GM18520 (cell line): Measurements from ENCODE around the gene HYI.

Experiments used
- ATAC-seq: cut with Tn5 transposase; IDR thresholded peaks from one replicate; pipeline ENCODE4 v1.9.1; 2021; ENCODE audit not compliant: unreplicated experiment

Gene HYI

GRCh38 chr1:43445606-43446387 lies 7.9 kb downstream of the HYI start:
- no peak for ATAC-seq

GRCh38 chr1:43444836-43445235 lies 8.9 kb downstream of the HYI start:
- no peak for ATAC-seq

GRCh38 chr1:43444151-43444828 lies 9.4 kb downstream of the HYI start:
- ATAC-seq, result no peak

GRCh38 chr1:43443197-43443946 lies 10.4 kb downstream of the HYI start:
- ATAC-seq, result no peak

GRCh38 chr1:43442756-43443155 lies 11.0 kb downstream of the HYI start:
- no peak for ATAC-seq

- ATAC-seq, result no peak
These were observed 11.7 kb downstream of the HYI start for GRCh38 chr1:43441894-43442637.

- ATAC-seq, result no peak
These were observed 12.4 kb downstream of the HYI start for GRCh38 chr1:43441166-43441893.

- ATAC-seq, result no peak
These were observed 13.4 kb downstream of the HYI start for GRCh38 chr1:43440358-43440757.

GRCh38 chr1:43439781-43440180 lies 13.9 kb downstream of the HYI start:
- ATAC-seq, result no peak

- no peak for ATAC-seq
These were observed 14.7 kb downstream of the HYI start for GRCh38 chr1:43438953-43439581.

GRCh38 chr1:43438576-43438952 lies 15.2 kb downstream of the HYI start:
- no peak for ATAC-seq

GRCh38 chr1:43438006-43438405 lies 15.7 kb downstream of the HYI start:
- ATAC-seq, result no peak

- ATAC-seq, result no peak
These were observed 16.4 kb downstream of the HYI start for GRCh38 chr1:43437031-43437973.

GRCh38 chr1:43436371-43436770 lies 17.4 kb downstream of the HYI start:
- ATAC-seq, result no peak

- ATAC-seq, result no peak
These were observed 18.3 kb downstream of the HYI start for GRCh38 chr1:43435146-43436145.

- ATAC-seq, result no peak
These were observed 19.5 kb downstream of the HYI start for GRCh38 chr1:43434256-43434655.

GRCh38 chr1:43432907-43433306 lies 20.8 kb downstream of the HYI start:
- no peak for ATAC-seq
